HEK293 (cell line): Measurements from ENCODE around the gene VPS37C.

Experiments
- CTCF ChIP-seq: fragments of 450-650 bp; formaldehyde crosslinking; IDR thresholded peaks from 2 replicates; pipeline ENCODE4 v1.5.1; 2016; ENCODE audit warnings: missing biosample characterization, missing genetic modification characterization
- KLF10 ChIP-seq: fragments of 450-650 bp; IDR thresholded peaks from 2 replicates; pipeline ENCODE4 v1.5.1; 2018; ENCODE audit warnings: missing biosample characterization, mild to moderate bottlenecking, missing genetic modification characterization
- SETDB1 ChIP-seq: IDR thresholded peaks from one replicate; pipeline ENCODE4 v1.6.1; 2017; ENCODE audit warnings: mild to moderate bottlenecking, low read length, moderate library complexity, mixed read lengths; ENCODE audit not compliant: insufficient read length
- YY1 ChIP-seq: fragments of 450-650 bp; formaldehyde crosslinking; IDR thresholded peaks from 2 replicates; pipeline ENCODE4 v1.5.1; 2018; ENCODE audit warnings: missing biosample characterization, missing genetic modification characterization
- YY2 ChIP-seq: fragments of 450-650 bp; formaldehyde crosslinking; IDR thresholded peaks from 2 replicates; pipeline ENCODE4 v1.5.1; 2016; ENCODE audit warnings: missing biosample characterization, missing genetic modification characterization
- ZNF157 ChIP-seq: fragments of 450-650 bp; formaldehyde crosslinking; IDR thresholded peaks from 2 replicates; pipeline ENCODE4 v1.5.1; 2016; ENCODE audit warnings: missing biosample characterization, missing genetic modification characterization
- ZNF211 ChIP-seq: fragments of 450-650 bp; formaldehyde crosslinking; IDR thresholded peaks from 2 replicates; pipeline ENCODE4 v1.5.1; 2016; ENCODE audit warnings: low read depth, missing biosample characterization, missing genetic modification characterization
- ZNF248 ChIP-seq: fragments of 450-650 bp; formaldehyde crosslinking; IDR thresholded peaks from 2 replicates; pipeline ENCODE4 v1.5.1; 2017; ENCODE audit warnings: missing biosample characterization, missing genetic modification characterization
- ZNF274 ChIP-seq, 2 experiments: fragments of 200-500 bp in 1 of 2; fragments of 450-650 bp in 1 of 2; sonication (Bioruptor generic) in 1 of 2; formaldehyde crosslinking in 1 of 2; IDR thresholded peaks; 2 replicates each; pipeline versions ENCODE4 v1.5.1 to v1.6.1; 2014 to 2016; ENCODE audit warnings: borderline replicate concordance in 1 of 2, inconsistent platforms in 1 of 2, low read length in 1 of 2, missing biosample characterization in 1 of 2, missing genetic modification characterization in 1 of 2
- ZNF292 ChIP-seq: fragments of 450-650 bp; formaldehyde crosslinking; IDR thresholded peaks from 2 replicates; pipeline ENCODE4 v1.5.1; 2016; ENCODE audit warnings: low read depth, missing biosample characterization, missing genetic modification characterization, borderline replicate concordance
- ZNF670 ChIP-seq: fragments of 450-650 bp; formaldehyde crosslinking; IDR thresholded peaks from 2 replicates; pipeline ENCODE4 v1.5.1; 2016; ENCODE audit warnings: missing biosample characterization, missing genetic modification characterization, low read depth
- TF ChIP-seq, protein P1 (sequence below): fragments of 450-650 bp; formaldehyde crosslinking; IDR thresholded peaks from 2 replicates; pipeline ENCODE4; 2016; ENCODE audit warnings: missing biosample characterization, missing genetic modification characterization

- TF ChIP-seq, protein P1, sequence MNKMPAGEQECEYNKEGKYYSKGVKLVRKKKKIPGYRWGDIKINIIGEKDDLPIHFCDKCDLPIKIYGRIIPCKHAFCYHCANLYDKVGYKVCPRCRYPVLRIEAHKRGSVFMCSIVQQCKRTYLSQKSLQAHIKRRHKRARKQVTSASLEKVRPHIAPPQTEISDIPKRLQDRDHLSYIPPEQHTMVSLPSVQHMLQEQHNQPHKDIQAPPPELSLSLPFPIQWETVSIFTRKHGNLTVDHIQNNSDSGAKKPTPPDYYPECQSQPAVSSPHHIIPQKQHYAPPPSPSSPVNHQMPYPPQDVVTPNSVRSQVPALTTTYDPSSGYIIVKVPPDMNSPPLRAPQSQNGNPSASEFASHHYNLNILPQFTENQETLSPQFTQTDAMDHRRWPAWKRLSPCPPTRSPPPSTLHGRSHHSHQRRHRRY (tag by site-specific recombination), result no peak
- TF ChIP-seq ZNF211 (no peak), YY2 (tag by site-specific recombination) (no peak), ZNF157 (no peak), ZNF292 (no peak), CTCF (tag by site-specific recombination) (no peak), ZNF248 (tag by site-specific recombination) (no peak), ZNF274 (IDR thresholded peaks at IDR 0.05; ENCODE audit: low read length) (no peak), ZNF274 (tag by site-specific recombination; IDR thresholded peaks at IDR 0.05; ENCODE audit: borderline replicate concordance) (no peak), ZNF670 (tag by site-specific recombination) (no peak), SETDB1 (no peak), KLF10 (tag by site-specific recombination) (no peak), YY1 (tag by site-specific recombination) (no peak)
Measured at GRCh38 chr11:61154528-61154927, 6.7 kb downstream of the VPS37C start.
